Spleen (tissue), 11 donors: ENCODE results near the gene ID4. TPM values are rescaled to one million over a fixed set of nuclear protein-coding genes. Genes with fewer than 3 reads are reported as not detected.
A peak's percentile ranks its signal among the peaks of the same experiment; 100 is the strongest.

Experiments used
- DNase-seq: peaks from one replicate; pipeline ENCODE4 v3.0.0-alpha.2; 2020
- H3K27ac ChIP-seq, 8 donors: fragments of 200-600 bp; sonication (generic) in 7 of 8; 1 replicate in 4 of 8; 2 replicates in 4 of 8; pipeline versions ENCODE4 v1.5.0 to v1.8.0; 2016 to 2021; ENCODE audit warnings: inconsistent platforms in 4 of 8, mild to moderate bottlenecking in 4 of 8, moderate library complexity in 1 of 8
- H3K27me3 ChIP-seq, 7 donors: fragments of 200-600 bp; sonication (generic) in 6 of 7; replicated peaks in 1 of 7; 1 replicate in 4 of 7; 2 replicates in 3 of 7; pipeline versions ENCODE4 v1.5.0 to v1.8.0; 2016 to 2021; ENCODE audit warnings: inconsistent platforms in 3 of 7, mild to moderate bottlenecking in 1 of 7
- H3K36me3 ChIP-seq, 6 donors: fragments of 200-600 bp; sonication (generic) in 5 of 6; 1 replicate in 4 of 6; 2 replicates in 2 of 6; pipeline versions ENCODE4 v1.5.0 to v1.8.0; 2016 to 2021; ENCODE audit warnings: inconsistent platforms in 2 of 6
- H3K4me1 ChIP-seq, 6 donors: fragments of 200-600 bp; sonication (generic) in 5 of 6; 1 replicate in 3 of 6; 2 replicates in 3 of 6; pipeline versions ENCODE4 v1.5.0 to v1.8.0; 2016 to 2021; ENCODE audit warnings: inconsistent platforms in 3 of 6
- H3K4me3 ChIP-seq, 8 donors: fragments of 200-600 bp; sonication (generic) in 7 of 8; 1 replicate in 4 of 8; 2 replicates in 4 of 8; pipeline versions ENCODE4 v1.5.0 to v1.8.0; 2016 to 2021; ENCODE audit warnings: inconsistent platforms in 4 of 8, mild to moderate bottlenecking in 4 of 8, moderate library complexity in 2 of 8
- H3K9me3 ChIP-seq, 8 donors: fragments of 200-600 bp; sonication (generic) in 7 of 8; 1 replicate in 4 of 8; 2 replicates in 4 of 8; pipeline versions ENCODE4 v1.5.0 to v1.8.0; 2016 to 2021; ENCODE audit warnings: inconsistent platforms in 4 of 8
- POLR2A ChIP-seq, 3 donors: fragments of 450-650 bp; IDR thresholded peaks; one replicate each; pipeline ENCODE4 v1.5.1; 2017; ENCODE audit warnings: antibody characterized with exemption in 3 of 3, mild to moderate bottlenecking in 1 of 3
- POLR2AphosphoS5 ChIP-seq, 3 donors: sonication (generic); formaldehyde crosslinking; IDR thresholded peaks; one replicate each; pipeline ENCODE4 v1.5.1; 2017; ENCODE audit warnings: antibody characterized with exemption in 3 of 3
- WGBS, 5 donors: extraction: QIAGEN DNeasy Blood & Tissue Kit in 3 of 5; methylation state at CpG; one replicate each; pipeline versions ENCODE4 v1.1.5 to v1.1.7; 2013 to 2018; 5-methylcytosine and 5-hydroxymethylcytosine counted together
- intact Hi-C: fragments of 100-400 bp; cut with DNase I; formaldehyde crosslinking; loops from one replicate; pipeline ENCODE4 v1.15.0; 2023; ENCODE audit warnings: low total_unique reads
- polyA plus RNA-seq, 3 donors: library from polyadenylated mRNA; stranded (reverse); fragments of 200-250 nt; gene quantifications; one replicate each; pipeline ENCODE4 v1.2.1, GENCODE V29; 2013
- total RNA-seq, 7 donors: library from RNA; depleted of rRNA in 3 of 7; stranded (reverse); fragments of >200 nt in 3 of 7; fragmentation: NEBNext Ultra II Directional in 4 of 7; extraction: Animal tissue kit (Norgen Biotek cat#: 25700) in 4 of 7; gene quantifications; one replicate each; pipeline versions ENCODE4 v1.1.0 to v1.2.1, GENCODE V29; 2016 to 2021
- TF ChIP-seq, protein P1 (sequence below), 11 experiments: fragments of 200-600 bp in 7 of 11; fragments of 450-650 bp in 4 of 11; sonication (generic) in 4 of 11; IDR thresholded peaks in 8 of 11; conservative IDR thresholded peaks in 3 of 11; 1 replicate in 7 of 11; 2 replicates in 4 of 11; pipeline versions ENCODE4 v1.4.0 to v1.8.0; 2016 to 2021; ENCODE audit warnings: antibody characterized with exemption in 11 of 11, inconsistent platforms in 4 of 11, mild to moderate bottlenecking in 1 of 11
- donor health status: healthy with polysubstance abuse.
- donor health status: DM: no; HTN: no; CAD: no; lungs with moderate emphysema.
- donor health status: DM: no; HTN: no; CAD: no.
- donor health status: Bipolar disorder and iron deficiency.
- donor health status: healthy.
- donor health status: DM: no; HTN: no; CAD: no.
- donor health status: DM: yes; HTN: yes; CAD: no.

Gene ID4
- total and polyA plus RNA-seq, 10 donors: 7.8 to 29.1 (median 15.7) TPM

GRCh38 chr6:19844689-19845088 is 7.5 kb downstream of the ID4 start:
- DNase-seq: no peak
- H3K4me1 ChIP-seq: no peaks in the 10 kb centered on the region
- 56 to 82% (median 66%) methylated on average over 2 of the region's 2 CpGs for WGBS, 5 donors
- peak overlapping the region in 1 of 8 donors; percentile 9 for H3K27ac ChIP-seq
- H3K27me3 ChIP-seq: peaks cover 0 to 37% (median 3%) of the 10 kb centered on the region in 7 donors
- TF ChIP-seq, protein P1, sequence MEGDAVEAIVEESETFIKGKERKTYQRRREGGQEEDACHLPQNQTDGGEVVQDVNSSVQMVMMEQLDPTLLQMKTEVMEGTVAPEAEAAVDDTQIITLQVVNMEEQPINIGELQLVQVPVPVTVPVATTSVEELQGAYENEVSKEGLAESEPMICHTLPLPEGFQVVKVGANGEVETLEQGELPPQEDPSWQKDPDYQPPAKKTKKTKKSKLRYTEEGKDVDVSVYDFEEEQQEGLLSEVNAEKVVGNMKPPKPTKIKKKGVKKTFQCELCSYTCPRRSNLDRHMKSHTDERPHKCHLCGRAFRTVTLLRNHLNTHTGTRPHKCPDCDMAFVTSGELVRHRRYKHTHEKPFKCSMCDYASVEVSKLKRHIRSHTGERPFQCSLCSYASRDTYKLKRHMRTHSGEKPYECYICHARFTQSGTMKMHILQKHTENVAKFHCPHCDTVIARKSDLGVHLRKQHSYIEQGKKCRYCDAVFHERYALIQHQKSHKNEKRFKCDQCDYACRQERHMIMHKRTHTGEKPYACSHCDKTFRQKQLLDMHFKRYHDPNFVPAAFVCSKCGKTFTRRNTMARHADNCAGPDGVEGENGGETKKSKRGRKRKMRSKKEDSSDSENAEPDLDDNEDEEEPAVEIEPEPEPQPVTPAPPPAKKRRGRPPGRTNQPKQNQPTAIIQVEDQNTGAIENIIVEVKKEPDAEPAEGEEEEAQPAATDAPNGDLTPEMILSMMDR (IDR thresholded peaks at IDR 0.05 in 8 of 11, conservative IDR thresholded peaks at IDR 0.05 in 3 of 11): no peak
- TF ChIP-seq POLR2AphosphoS5 (IDR thresholded peaks at IDR 0.05) (no peak), POLR2A (IDR thresholded peaks at IDR 0.05) (no peak)
- intact Hi-C loops: no loop called here
- no peak overlapping the region for H3K4me3 ChIP-seq
- H3K36me3 ChIP-seq: no peaks in the 10 kb centered on the region
- no peaks in the 10 kb centered on the region for H3K9me3 ChIP-seq

DNA sequence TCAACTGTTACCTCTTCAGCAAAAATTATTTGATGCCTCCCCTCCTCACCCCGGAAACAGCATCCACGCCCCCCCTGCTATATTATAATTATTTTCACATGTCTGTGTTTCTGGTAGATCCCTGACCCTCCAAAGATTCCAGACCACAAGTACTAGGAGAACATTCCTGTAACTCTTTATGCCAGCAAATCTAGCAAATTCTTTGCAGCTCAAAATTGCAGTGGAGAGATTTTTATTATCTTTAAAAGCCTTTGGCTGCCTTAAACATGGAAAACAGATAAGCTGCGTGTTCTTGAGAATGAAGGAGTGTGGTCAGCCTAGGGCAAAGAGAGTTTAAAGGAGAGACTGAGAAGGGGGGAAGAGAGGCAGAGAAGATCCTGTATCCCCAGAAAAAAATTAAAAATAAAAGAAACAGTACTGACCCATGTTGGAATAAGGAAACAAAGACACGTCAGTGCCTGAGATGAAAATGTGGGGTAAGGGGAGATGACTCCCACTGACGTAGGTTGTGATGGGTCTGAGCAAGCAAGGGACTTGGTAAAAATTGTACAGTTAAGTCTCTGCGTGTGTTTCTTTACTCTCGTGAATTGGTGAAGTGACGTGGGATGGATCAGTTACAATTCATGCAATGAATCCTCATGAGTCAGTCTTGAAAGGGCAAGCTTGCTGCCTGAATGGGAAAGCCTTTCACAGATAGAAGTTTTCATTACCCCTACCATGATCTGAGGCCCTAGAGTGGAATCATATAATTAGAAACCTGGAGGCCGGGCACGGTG is 8.3 kb downstream of the ID4 start:
- H3K4me3 ChIP-seq: no peak overlapping the region
- TF ChIP-seq POLR2AphosphoS5 (IDR thresholded peaks at IDR 0.05) (no peak), POLR2A (IDR thresholded peaks at IDR 0.05) (no peak)
- TF ChIP-seq, protein P1 (IDR thresholded peaks at IDR 0.05 in 8 of 11, conservative IDR thresholded peaks at IDR 0.05 in 3 of 11): no peak
- H3K4me1 ChIP-seq: no peaks in the 10 kb centered on the region
- H3K36me3 ChIP-seq: no peaks in the 10 kb centered on the region
- no peak for DNase-seq
- intact Hi-C loops: no loop called here
- whole genome bisulfite sequencing, 5 donors: 72 to 88% (median 84%) methylated on average over 10 of the region's 10 CpGs
- no peaks in the 10 kb centered on the region for H3K9me3 ChIP-seq
- peaks cover 0 to 30% (median 0%) of the 10 kb centered on the region in 7 donors for H3K27me3 ChIP-seq
- H3K27ac ChIP-seq: peak overlapping the region in 2 of 8 donors; percentile 13 to 21

- Histone ChIP-seq H3K9me3 (no peaks in the 10 kb centered on the region), H3K27me3 (peaks cover 0 to 6% (median 0%) of the 10 kb centered on the region in 7 donors), H3K36me3 (no peaks in the 10 kb centered on the region), H3K27ac (peak overlapping the region in 6 of 8 donors; percentile 6 to 53 (median 35)), H3K4me3 (no peak overlapping the region), H3K4me1 (no peaks in the 10 kb centered on the region)
- intact Hi-C loops: no loop called here
- TF ChIP-seq, protein P1 (IDR thresholded peaks at IDR 0.05 in 8 of 11, conservative IDR thresholded peaks at IDR 0.05 in 3 of 11): no peak
- TF ChIP-seq POLR2AphosphoS5 (IDR thresholded peaks at IDR 0.05) (no peak), POLR2A (IDR thresholded peaks at IDR 0.05) (no peak)
- no peak for DNase-seq
- WGBS, 5 donors: 61 to 84% (median 73%) methylated on average over 2 of the region's 2 CpGs
Measured at GRCh38 chr6:19848465-19849029, 11.4 kb downstream of the ID4 start.

- Histone ChIP-seq H3K27me3 (peaks cover 0 to 6% (median 0%) of the 10 kb centered on the region in 7 donors), H3K4me3 (no peak overlapping the region), H3K9me3 (no peaks in the 10 kb centered on the region), H3K27ac (peak overlapping the region in 6 of 8 donors; percentile 6 to 53 (median 35)), H3K4me1 (no peaks in the 10 kb centered on the region), H3K36me3 (no peaks in the 10 kb centered on the region)
- intact Hi-C loops: no loop called here
- WGBS, 5 donors: 49 to 65% (median 59%) methylated on average over 3 of the region's 3 CpGs
- no peak for DNase-seq
- TF ChIP-seq POLR2AphosphoS5 (IDR thresholded peaks at IDR 0.05) (no peak), POLR2A (IDR thresholded peaks at IDR 0.05) (no peak)
- TF ChIP-seq, protein P1 (IDR thresholded peaks at IDR 0.05 in 8 of 11, conservative IDR thresholded peaks at IDR 0.05 in 3 of 11): no peak
Measured at GRCh38 chr6:19849196-19849595, 12.0 kb downstream of the ID4 start.
